ENCODE measurements around the gene MICA.

GRCh38 chr6:31460361-31461025, 57.1 kb downstream of the MICA start:
- TF ChIP-seq CTCF (IDR thresholded peaks at IDR 0.05): no peak
- no peak for TF ChIP-seq KDM1A (IDR thresholded peaks at IDR 0.05; ENCODE audit: low read depth)
- no peak for TF ChIP-seq REST (IDR thresholded peaks at IDR 0.05)
- TF ChIP-seq MYC (IDR thresholded peaks at IDR 0.05; ENCODE audit: borderline replicate concordance, low read length): no peak
- no peak for TF ChIP-seq KDM5A (IDR thresholded peaks at IDR 0.05)
- no peak for TF ChIP-seq POLR2A (IDR thresholded peaks at IDR 0.05; ENCODE audit: low read length)
- TF ChIP-seq CHD4 (IDR thresholded peaks at IDR 0.05; ENCODE audit: borderline replicate concordance): no peak
- TF ChIP-seq RNF2 (IDR thresholded peaks at IDR 0.05; ENCODE audit: borderline replicate concordance, low read depth): no peak
- no peak for TF ChIP-seq FOSB (CRISPR knock-in tag; IDR thresholded peaks at IDR 0.05)
